HG03064 (cell line): ENCODE data around the gene ARFGEF2.
"Not testable (repeated sequence)": the region's sequence is repeated elsewhere in the genome, so short reads cannot be mapped to it uniquely, and the experiment has no call there.

Source experiments
- ATAC-seq: cut with Tn5 transposase; IDR thresholded peaks from one replicate; pipeline ENCODE4 v1.9.1; 2021; ENCODE audit warnings: low read depth; ENCODE audit not compliant: unreplicated experiment

The ARFGEF2 gene

GRCh38 chr20:48984575-48985219 is 63.2 kb downstream of the ARFGEF2 start:
- ATAC-seq: no peak

DNA sequence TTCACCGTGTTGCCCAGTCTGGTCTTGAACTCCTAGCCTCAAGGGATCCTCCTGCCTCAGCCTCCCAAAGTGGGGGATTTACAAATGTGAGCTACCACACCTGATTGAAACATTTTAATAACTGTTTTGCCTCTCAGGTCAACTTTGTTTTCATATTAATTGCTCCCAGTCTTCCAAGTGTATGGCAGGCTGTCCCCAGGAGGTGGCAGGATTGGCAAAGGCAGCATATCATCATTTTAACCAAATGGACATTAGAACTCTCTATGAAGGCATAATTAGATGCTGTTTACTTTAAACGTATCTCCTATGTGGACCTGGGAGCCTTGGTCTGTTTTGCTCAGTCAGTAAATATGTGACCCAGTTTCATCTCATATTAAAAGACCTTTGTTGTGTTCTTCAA is 65.4 kb downstream of the ARFGEF2 start:
- ATAC-seq: no peak

DNA sequence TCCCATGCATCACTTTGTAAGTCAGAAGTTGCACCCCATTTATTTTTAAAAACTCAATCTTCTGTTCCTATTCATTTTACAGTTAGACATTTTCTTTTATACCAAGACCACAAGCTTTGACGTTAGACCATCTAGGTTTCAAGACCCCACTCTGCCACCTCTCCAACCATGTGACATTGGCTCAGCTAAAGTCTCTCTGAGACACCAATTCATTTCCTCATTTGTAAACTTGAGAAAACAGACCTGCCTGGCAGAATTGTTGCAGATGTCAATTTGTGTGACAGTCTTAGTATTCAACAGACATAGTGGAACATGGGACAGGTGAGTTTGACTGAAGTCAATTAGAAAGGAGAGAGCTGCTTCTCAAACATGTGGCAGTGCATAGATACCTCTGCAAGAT is 69.0 kb downstream of the ARFGEF2 start:
- no peak for ATAC-seq

DNA sequence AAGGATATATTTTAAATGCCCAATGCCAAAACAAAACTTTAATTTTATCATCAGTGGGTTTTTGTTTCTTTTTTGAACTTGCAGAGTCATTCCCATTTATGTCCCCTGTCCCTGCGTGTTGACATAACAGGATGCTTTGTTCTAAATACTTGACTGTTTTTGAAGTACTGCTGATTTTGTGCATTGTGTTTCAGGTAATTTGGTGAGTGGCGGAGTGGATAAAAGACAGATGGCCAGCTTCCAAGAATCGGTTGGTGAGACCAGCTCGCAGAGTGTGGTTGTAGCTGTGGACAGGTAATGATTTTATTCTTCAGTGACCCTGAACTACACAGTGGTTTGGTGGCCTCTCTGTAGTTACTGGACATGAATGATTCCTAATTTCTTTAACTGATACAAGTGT is 74.1 kb downstream of the ARFGEF2 start:
- no peak for ATAC-seq

- no peak for ATAC-seq
Observed at GRCh38 chr20:48999890-49000870, 78.7 kb downstream of the ARFGEF2 start.

DNA sequence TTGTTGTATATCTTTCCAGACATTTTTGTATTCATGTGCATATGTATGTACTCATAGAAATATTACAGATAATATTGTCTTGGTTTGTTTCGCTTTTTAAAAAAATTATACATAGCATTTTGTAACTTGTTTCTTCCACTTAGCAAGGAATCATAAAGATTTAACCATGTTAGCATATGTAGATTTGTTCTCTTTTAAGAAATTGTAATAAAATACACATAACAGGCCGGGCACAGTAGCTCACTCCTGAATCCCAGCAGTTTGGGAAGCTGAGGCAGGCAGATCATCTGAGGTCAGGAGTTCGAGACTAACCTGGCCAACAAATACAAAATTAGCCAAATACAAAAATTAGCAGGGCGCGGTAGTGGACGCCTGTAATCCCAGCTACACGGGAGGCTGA is 80.2 kb downstream of the ARFGEF2 start:
- no peak for ATAC-seq

GRCh38 chr20:49006446-49006980 is 85.0 kb downstream of the ARFGEF2 start:
- no peak for ATAC-seq

GRCh38 chr20:49009899-49010631 is 88.6 kb downstream of the ARFGEF2 start:
- ATAC-seq: no peak

- no peak for ATAC-seq
Observed at GRCh38 chr20:49024220-49024619, 102.7 kb downstream of the ARFGEF2 start.

- ATAC-seq: not testable (repeated sequence)
Observed at GRCh38 chr20:49028177-49028576, 106.7 kb downstream of the ARFGEF2 start.

DNA sequence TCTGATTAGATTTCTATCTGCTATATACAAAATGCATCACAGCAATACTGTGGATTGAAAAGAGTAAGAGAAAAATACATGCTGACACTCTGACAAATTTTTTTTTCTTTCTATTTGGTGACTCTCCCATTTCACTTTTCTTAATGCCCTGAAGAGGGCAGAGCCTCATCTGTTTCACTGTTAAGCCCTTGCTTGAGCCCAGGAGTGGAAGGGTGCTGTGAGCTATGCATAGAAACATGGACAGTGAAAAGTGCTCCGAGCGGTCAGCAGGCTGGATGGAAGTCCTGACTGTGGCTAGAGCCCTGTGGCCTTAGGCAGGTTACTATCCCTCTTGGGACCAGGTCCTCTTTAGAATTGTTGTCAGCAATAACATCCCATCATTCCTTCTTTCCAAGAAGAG is 107.2 kb downstream of the ARFGEF2 start:
- ATAC-seq: no peak

DNA sequence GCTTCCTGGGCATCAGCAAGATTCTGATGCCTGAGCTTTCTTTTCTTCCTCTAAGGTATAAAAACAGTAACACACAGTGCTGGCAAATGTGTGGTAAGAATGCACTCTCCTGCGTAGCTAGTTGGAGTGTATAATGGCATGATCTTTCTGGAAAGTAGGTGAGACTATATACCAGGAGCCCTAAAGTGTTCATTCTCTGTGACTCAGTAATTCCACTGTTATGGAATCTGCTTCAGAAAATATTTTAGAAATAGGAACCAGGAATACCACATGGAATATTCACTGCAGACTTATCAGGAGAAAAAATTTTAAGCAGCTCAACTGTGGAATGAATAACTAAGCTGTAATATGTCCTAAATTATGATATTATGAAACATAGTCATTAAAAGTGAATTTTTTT is 107.7 kb downstream of the ARFGEF2 start:
- no peak for ATAC-seq

DNA sequence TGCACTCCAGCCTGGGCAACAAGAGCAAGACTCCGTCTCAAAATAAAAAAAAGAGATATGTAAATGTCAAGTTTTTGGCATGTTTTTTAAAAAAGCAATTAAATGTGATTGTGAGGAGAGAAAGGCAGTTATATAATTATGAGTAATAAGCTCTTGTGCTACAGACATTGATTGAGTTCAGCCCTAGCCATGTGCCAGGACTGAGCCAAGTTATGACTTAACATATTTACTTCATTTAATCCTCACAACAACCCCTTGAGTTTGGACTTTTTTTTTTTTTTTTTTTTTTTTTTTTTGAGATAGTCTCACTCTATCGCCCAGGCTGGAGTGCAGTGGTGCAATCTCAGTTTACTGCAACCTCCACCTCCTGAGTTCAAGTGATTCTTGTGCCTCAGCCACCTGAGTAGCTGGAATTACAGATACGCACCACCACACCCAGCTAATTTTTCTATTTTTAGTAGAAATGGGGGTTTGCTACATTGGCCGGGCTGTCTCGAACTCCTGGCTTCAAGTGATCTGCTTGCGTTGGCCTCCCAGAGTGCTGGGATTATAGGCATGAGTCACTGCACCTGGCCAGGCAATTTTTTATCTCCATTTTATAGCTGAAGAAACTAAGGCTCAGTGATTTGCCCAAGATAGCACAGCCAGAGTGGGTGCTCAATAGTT is 109.6 kb downstream of the ARFGEF2 start:
- no peak for ATAC-seq

- no peak for ATAC-seq
Observed at GRCh38 chr20:49032455-49032854, 110.9 kb downstream of the ARFGEF2 start.

DNA sequence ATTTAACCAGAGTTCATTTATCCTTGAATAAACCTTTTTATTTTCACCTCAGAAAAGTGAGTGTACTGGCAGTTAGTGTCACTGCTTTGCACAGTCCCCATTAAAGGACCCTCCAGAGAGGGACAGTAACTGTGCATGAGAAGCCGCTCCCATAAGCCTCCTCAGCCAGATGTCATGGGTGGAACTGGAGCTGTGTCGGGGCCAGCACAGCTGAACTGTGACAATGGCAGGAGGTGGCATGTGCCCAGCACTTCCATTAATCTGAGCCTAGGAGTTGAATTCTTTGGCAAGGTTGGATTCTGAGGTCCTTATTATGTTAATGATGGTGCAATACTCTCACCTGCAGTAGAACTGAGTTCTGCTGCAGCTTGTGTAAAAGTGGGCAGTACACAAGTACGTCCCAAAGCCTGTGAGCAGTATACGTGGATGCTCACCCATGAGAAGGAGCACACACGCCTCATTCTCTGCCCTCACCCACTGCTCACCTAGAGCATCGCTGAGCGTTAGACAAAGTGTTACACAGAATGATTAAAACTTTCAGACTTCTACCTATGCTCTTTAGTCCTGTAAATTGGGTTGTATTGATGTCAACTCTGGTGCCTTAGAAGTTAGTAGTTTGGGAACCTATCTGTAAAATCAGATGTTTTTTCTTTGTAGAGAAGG is 112.7 kb downstream of the ARFGEF2 start:
- ATAC-seq: no peak

GRCh38 chr20:49037962-49038387 is 116.5 kb downstream of the ARFGEF2 start:
- no peak for ATAC-seq

GRCh38 chr20:49039854-49040253 is 118.3 kb downstream of the ARFGEF2 start:
- ATAC-seq: no peak

- ATAC-seq: no peak
Observed at GRCh38 chr20:49043000-49043399, 121.5 kb downstream of the ARFGEF2 start.

DNA sequence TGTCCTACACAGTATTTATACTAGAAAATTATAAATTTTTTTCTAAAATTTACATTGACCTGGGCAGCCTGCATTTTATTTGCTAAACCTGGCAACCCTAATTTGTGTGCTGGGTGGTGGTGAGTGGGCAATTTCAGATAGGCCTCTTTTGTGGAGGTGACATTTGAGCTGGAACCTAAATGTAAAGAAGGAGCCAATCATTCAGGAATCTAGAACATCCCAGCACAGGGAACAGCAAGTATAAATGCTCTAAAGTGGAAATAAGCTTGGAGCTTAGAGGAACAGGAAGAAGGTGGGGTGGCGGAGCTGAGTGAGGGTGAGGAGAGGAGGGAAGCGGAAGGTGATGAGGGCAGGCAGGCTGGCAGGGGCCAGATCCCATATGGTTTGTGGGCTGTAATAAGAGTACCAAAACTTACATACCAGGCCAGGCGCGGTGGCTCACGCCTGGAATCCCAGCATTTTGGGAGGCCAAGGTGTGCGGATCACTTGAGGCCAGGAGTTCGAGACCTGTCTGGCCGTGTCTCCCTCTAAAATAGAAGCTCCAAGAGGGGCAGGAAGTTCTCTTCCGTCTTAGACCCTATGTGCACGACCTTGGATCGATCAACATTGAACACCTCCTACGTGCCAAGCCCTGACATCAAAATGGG is 124.1 kb downstream of the ARFGEF2 start:
- peak; percentile 6 for ATAC-seq
